ENCODE results near the gene TLE5.
A peak's percentile ranks its signal among the peaks of the same experiment; 100 is the strongest.

The TLE5 gene, protein sequence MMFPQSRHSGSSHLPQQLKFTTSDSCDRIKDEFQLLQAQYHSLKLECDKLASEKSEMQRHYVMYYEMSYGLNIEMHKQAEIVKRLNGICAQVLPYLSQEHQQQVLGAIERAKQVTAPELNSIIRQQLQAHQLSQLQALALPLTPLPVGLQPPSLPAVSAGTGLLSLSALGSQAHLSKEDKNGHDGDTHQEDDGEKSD
- total RNA-seq: 377 to 439 reads per million in 2 donors

DNA sequence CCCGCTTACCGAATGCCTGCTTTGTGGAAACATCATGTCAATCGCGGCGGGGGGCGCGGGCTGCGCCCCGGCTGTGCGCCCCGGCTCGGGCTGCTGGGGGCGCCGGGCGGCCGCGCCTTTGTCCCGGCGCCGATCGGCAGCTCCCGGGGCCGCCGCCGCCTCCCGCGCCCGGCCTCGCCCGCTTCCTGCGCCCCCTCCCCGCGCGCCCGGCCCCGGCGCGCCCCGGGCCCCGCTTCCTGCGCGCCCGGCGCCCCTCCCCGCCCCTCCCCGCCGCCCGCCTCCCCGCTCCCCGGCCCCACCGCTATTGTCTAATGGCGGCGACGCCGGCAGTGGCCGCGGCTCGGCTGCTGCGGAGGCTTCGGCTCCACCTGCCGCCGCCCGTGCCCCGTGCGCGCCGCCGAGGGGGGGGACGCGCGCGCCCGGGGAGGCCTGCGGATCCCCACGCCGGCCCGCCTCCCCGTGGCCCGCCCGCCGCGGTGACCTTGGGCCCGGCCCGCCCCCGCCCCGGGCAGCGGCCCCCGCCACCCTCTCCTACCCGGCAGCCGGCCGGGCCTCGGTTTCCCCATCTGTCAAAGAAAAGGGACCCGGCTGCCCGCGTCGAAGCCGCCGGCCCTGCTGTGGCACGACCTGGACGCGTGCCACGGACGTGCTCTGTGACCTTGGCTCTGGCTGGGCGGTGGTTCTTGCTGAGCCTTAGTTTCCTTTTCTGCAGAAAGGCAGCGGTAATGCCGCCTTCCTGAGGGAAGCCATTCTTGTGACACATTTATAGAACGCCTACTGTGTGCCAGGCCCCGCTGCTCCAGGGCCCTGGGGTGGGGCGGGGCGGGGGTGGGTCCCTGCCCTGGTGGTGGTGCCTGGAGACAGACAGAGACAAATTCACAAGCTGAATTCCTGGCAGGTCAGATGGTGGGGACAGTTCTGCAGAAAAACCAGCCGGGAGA lies at the start of gene TLE5:
TLE5 (minus strand) TSS at position 331 of the 941 bp plus-strand sequence; CDS start at position 36, 295 bp downstream.
- DNase-seq: peak; percentile 69

DNA sequence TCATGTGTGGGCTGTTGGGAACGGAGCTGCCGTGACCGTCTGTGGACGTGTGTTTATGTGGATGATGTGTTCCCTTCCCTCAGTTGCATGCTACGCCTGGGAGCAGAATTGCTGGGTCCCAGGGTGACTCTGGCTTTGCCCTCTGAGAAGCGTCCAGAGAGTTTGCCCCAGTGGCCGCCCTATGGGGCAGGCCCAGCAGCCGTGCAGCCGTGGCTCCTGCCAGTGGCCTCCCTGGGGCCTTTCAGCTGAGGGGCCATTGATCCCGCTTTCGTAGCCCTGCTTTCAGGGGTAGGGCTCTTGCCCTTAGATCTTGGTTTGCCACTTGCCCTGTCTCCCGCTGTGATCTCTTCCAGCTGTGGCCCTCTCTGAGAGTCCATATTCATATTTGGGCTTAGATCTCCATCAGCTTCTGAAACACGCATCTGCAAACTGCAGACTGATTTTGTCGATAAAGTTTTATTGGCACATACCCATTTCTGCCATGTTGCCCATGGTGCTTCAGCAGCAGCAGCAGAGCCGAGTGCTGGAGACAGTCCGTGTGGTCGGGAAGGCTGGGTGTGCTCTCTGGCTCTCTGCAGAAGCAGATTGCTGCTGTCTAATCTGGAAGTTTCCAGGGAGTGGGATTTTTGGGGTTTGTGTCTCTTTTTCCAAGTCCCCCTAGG lies 49.4 kb upstream of the TLE5 start:
- DNase-seq: no peak

DNA sequence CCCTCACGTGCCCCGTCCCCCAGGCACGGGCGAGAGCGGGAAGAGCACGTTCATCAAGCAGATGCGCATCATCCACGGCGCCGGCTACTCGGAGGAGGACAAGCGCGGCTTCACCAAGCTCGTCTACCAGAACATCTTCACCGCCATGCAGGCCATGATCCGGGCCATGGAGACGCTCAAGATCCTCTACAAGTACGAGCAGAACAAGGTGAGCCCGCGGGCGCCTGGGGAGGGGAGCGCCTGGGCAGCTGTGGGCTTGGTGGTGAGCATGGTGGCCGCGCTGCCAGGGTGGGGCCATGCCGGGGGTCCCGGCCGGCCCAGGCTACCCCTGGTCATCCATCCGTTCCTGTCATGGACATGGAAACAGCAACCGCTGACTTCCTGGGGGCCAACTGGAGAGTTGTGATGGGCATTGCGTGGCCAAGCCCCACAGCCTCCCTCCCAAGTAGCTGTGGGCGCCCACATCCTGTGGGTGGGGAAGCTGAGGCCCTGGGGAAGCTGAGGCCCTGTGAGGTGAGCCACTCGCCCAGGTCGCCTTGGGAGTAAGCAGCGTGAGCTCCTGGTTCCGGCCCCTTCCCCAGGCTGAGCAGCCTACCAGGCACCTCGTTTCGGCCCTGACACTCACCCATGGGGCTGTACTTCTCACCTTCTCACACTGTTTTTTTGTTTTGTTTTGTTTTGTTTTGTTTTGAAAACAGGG lies 48.0 kb upstream of the TLE5 start:
- no peak for DNase-seq

DNA sequence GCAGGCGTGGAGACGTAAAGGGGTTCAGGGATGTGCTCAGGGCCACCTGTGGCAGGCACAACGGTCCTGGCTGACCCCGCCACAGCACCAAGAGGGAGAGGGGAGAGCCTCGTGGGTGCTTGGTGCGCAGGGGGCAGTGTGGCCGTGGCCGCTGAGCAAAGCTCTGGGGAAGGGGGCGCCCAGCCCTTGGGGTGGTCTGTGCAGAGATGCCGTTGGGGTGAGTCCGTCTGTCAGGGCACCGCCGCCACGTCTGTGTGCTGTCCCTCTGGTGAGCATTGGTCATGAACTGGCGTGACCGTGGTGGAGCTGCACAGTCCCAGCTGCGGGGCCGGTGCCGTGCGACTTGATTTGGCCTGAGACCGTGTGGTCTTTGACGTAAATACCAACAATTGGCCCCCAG lies 47.2 kb upstream of the TLE5 start:
- no peak for DNase-seq

DNA sequence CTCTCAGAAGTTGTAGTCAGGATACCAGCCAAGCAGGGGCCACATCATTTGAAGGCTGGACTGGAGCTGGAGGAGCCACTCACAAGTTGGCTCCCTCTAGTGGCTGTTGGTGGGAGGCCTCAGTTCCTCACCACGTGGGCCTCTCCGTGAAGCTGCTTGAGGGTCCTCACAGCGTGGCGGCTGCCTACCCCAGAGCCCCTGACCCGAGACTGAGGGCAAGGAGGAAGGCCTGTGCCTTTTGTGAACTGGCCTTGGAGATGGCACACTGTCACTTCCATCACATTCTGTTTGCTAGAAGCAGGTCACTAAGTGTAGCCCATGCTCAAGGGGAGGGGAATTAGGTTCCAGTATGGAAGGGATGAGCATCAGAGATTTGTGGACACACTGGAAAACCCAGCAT lies 46.5 kb upstream of the TLE5 start:
- DNase-seq: peak; percentile 67

DNA sequence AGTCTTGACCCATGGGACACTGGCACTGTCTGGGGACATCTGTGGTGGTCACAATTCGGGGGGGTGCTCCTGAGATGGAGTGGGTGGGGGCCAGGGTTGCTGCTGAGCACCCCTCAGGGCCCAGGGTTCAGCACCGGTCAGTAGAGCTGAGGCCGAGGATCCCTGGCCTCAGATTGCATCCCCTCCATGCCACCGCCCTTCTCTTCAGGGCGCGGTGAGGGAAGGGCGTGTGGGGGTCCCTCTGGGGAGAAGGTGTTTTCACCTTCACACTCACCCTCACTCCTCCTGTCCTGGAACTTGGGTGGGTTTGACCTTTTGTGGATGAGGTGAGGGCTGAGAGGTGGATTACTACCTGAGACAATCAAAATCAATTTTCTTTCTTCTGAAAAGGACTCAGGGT lies 45.4 kb upstream of the TLE5 start:
- no peak for DNase-seq

DNA sequence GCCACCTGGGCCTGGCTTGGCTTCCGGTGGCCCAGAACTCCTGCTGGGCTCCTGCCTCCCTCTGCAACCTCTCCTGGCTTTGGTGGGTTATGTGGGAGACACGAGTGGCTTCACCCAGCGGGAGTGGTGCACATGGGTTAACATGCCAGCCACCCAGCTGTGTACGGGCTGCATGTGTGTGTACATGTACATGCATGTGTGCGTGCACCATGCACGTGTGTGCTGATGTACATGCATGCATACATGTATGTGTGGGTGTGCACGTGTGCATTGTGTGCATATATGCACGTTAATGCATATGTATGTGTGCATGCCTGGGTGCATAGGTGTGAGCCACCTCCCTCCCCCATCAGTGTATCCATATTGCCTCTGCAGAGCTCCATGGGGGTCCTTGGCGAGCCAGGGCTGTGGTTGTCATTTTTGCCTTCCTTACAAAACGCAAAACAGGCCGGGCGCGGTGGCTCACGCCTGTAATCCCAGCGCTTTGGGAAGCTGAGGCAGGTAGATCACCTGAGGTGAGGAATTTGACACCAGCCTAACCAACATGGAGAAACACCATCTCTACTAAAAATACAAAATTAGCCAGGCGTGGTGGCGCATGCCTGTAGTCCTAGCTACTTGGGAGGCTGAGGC lies 44.3 kb upstream of the TLE5 start:
- DNase-seq: no peak

DNA sequence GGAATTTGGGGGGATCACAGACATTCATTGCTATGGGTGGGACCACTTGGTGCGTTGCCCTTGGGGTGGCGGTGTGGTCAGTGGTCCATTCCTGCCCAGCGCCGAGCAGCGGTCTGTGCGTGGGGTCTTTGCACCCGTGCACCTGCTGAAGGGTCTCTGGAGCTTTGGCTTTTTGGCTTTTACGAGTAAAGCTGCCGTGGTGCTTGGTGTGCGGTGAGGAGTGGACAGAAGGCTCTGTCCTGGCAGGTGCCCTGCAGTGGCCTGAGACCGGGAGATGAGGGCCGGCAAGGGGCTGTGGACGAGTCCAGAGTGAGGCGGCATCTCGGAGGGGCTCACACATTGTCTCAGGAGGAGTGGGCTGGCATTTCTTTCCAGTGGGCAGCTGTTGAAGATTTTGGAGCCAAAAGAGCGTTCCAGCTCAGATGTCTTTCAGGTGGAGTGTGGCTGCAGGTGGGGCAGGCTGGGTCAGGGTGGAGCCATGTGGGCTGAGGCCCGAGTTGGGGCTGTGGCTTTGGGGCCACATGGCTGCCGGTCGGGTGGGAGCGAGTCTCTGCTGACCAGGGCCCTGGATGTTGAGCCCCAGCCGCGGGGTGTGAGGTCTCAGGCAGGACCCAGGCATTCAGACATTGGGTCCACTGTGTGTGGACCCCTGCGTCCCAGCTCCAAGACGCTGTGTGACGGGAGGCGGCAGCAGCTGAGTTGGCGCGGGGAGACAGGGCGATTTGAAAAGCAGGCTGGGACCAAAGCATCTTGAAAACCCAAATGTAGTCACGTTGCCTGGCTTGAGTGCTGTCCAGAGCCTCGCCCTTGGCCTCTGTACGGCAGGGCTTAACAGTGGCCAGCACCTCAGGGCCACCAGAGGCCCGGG lies 43.6 kb upstream of the TLE5 start:
- no peak for DNase-seq

DNA sequence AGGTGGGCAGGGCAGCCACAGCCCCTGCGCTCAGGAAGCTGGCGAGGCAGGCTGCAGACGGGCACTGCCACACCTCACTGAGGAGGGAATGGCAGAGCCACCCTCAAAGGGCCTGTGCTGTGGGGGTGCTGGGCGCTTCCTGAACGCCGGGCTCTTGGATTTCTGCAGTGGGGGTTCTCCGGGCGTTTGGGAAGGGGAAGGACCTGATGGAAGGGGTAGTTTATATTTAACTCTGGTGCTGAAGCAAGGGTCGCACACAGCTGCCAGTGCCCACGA lies 42.4 kb upstream of the TLE5 start:
- DNase-seq: no peak

DNA sequence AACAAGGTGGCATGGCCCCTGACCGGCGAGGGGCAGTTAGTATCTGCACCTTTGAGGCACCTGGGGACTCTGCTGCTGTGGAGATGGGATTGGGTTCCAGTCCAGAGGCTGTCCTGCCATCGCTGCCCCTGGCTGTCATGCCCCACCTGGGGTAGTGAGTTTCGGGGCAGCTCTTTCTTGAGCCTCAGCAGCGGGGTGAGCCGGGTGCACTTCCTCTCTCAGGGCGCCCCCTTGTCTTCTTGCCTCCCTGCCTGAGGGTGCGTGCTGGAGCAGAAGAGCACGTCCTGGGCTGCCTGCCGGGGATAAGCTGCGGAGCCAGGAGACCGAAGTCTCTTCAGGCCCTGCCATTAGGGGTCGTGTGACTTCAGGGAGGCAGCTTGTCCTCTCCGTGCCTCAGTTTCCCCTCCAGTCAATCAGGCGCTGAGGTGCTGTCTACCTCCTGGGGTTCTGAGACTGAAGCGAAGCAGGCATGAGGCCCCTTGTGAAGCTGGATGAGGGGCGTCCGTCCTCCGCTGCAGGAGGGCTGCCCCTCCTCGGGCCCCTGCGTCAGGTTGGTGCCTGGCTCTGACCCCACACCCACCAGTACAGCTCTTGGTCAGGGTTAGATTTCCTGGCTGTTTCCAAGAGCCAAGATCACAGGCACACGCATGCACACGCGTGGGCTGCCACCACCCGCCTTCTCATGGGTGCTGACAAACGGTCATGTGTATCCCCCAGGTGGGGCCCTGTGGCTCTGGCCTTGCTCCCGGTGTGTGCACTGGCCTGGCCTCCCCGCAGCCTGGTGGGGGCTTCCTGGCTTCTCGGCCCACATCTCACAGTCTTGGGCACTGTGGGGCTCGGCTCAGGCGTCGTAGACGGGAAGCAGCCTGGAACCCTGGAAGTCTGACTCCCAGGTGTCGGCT lies 40.2 kb upstream of the TLE5 start:
- DNase-seq: no peak

DNA sequence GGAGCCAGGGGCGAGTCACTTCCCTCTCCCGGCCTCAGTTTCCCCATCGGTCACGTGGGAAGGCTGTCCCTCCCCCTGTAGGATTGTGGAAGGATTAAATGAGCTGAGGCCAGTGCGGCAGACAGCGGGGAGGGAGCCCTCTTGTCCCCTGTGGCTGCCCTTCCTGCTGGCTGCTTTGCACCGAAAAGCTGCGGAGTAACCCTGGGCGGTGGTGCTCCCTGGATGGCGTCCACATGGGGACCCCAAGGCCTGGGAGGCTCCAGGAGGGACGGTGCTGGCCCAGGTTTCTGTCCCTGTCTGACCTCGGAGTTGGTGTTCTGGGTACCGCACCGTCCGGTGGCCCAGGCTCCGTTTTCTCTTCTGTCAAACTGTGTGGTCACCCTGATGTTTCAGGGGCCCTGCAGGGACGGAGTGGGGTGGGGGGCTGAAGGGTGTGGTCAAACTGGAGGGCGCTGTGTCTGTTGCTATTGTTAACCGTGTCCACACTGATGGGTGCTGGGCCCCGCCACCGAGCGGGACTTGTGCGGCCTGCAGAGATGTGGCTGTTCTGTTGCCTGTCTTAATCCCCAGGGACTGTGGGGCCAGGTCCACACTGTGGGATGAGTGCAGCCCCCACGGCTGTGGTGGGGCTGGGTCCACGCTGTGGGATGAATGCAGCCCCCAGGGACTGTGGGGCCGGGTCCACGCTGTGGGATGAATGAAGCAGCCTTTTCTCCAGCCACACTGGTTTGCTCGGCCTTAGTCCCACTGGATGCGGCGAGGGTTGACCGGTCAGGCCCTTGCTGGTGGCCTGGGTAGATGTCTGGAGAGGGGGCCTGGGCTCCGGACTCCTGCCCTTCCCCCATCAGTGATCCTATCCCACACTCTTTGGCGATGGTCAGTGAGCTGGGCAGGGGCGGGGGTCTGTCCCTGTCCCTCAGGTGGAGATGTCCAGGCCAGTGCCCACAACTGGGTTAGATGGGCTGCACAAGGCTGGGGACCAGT lies 38.7 kb upstream of the TLE5 start:
- no peak for DNase-seq

DNA sequence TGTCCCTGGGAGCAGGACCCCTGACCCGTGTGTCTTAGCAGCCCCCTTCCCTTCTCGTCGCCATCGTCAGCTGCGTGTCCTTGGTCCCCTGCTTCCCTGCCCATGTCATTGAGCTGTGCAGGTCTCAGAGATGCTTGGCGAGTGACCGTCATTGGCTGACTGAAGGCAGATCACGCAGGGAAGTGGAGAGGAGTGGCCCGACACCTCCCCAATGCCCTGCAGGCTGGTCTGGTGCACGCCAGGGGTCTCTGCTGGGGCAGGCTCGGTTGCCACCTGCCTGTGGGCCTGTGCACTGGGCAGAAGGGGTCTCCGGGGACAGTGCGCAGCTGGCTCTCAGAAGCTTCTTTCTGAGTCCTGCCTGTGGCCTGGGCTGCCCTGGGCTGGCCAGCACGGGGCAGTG lies 38.0 kb upstream of the TLE5 start:
- DNase-seq: no peak

DNA sequence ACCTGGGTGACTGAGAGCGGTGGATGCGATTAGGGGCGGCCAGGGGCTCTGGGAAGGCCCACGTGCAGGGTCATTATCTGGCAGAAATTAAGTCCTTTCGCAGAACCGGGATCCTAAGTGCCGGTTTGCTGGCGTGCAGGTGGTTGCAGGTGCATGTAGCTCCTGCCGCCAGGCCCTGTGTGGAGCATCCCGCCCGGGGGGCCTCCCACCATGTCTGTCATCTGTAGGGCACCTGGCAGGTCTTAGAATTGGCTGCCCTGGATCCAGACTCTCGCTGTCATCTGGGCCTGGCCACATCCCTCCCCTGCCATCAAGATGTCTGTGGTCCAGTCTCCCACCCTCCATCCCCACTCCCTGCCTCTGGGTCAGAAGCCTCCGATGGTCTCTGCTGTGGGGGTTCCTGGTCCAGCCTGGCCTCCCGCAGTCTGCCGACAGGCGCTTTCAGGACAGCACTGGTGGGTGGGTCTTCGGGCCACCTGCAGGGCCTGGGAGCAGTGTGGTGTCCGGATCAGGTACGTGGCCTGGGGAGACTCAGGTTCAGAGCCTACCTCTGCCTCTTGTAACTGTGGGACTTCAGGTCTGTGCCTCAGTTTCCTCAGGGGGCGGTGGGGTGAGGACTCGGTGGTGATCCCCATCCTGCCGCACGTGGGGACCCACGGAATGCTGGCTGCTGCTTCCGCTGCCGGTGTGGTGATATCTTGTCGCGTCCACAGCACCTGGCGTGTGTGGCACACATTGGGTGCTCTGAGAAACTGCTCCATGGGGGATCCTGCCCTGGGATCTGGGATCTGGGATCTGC lies 37.3 kb upstream of the TLE5 start:
- no peak for DNase-seq

DNA sequence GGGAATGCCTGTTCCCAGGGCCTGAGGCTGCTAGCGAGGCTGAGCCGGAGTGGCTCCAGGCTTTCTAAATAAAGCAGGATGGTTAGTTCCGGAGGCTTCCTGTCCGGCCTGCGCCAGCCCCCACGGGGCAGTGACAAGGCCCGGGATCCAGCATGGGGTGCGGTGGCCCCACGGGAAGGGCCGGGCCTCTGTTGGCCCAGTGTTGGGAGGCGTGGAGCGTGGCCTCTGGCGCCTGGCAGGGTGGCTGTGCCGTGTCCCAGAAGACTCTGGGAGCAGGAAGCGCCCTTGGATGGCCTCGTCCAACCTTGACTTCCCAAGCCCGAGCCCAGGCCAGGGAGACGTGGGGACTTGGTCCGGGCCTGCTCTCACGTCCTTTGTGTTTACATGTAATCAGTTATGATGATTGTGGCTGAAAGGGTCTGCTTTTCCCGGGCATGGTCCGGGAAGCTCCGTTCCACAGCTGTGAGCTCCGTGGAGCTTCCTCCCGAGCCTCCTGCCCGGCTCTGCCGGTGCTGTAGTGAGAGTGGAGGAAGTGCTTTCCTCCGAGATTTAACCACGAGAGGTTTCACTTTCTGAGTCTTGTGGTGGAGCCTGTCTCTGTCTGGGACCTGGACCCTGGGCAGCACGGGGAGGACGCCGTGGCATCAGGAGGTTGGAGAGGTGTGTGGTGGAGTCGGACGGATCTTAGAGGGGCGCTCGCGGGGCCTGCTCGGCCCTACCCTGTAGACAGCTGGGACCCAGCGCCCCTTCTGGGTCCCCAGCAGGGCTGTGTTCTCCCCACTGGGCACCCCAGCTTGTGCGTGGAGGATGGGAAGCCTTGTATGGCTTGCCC lies 36.4 kb upstream of the TLE5 start:
- DNase-seq: no peak

DNA sequence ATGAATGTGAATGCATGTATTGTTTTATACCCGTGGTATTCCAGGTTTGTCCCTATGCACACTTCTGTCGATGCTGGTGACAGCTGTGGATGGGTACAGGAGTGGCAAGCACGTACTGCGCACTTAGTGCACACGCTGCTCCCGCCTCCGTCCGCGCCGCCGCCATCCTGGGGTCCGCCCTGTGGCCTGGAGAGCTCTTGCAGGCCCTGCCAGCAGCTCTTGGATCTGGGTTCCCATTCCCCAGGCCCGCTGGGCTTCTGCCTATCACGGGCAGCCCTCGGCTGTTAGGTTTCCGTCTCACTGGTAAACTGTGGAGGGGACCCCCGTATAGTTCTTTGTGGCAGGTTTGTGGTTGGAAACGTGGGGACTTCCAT lies 35.8 kb upstream of the TLE5 start:
- DNase-seq: no peak

DNA sequence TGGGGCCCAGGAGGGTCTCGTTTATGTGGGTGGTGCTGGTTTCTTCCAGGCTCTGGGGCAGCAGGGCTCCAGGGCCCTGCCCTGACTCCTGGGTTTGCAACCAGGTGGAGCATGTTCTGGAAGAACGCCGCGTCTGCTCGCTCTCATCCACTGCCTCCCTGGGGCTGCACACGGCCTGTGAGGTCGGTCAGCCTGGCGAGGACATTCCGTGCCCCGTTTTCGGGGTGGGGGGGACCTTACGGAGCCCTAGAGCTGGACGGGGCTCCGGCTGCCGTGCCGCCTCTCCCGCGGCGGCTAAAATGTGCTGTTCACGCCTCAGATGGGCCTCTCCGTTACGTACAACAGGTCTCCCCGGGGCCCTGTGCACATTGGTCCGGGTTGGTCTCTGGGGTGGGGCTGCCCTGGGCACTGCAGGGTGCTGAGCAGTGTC lies 35.2 kb upstream of the TLE5 start:
- DNase-seq: no peak

DNA sequence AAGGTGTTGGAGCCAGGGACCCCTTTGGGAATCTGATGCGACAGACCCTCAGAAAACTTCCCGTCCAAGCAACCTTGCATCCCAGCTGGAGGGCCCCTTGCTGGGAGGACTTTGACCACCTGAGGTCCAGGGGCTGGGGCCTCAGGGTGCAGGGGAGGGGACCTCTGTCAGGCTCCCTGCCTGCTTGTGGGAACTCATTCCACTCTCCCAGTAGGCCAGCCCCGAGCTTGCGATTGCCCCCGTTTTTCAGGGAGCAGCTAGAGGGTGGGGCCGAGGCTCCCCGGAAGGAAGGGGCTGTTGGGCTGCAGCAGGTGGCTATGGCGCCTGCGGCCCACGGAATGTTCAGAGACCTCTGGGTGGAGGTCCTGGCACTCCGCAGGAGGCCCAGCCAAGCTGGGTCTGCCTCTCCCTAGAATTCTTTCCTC lies 34.6 kb upstream of the TLE5 start:
- no peak for DNase-seq
